Measurements from ENCODE around the gene CACNA2D1.

The CACNA2D1 gene

GRCh38 chr7:82444220-82444909, 788 bp upstream of the CACNA2D1 start:
- TF ChIP-seq EGR1 (IDR thresholded peaks at IDR 0.05) (no peak), RAD21 (IDR thresholded peaks at IDR 0.05; ENCODE audit: low read depth) (peak; percentile 46; the same call in 1 of the 2 replicates)

- TF ChIP-seq MAX (IDR thresholded peaks at IDR 0.05) (peak; percentile 77), YY1 (IDR thresholded peaks at IDR 0.05; ENCODE audit: low read depth) (peak; percentile 61; the same call in 1 of the 2 replicates), USF1 (IDR thresholded peaks at IDR 0.05) (no peak)
Measured at GRCh38 chr7:82443036-82443546, 486 bp downstream of the CACNA2D1 start.

- TF ChIP-seq REST (IDR thresholded peaks at IDR 0.05; ENCODE audit: low read depth) (no peak), YY1 (IDR thresholded peaks at IDR 0.05; ENCODE audit: low read depth) (no peak), ZBTB7A (IDR thresholded peaks at IDR 0.05; ENCODE audit: low read depth) (no peak), FOXM1 (IDR thresholded peaks at IDR 0.05; ENCODE audit: borderline replicate concordance, low read depth) (no peak)
Measured at GRCh38 chr7:82442492-82443035, 1.0 kb downstream of the CACNA2D1 start.

- TF ChIP-seq NFIC (IDR thresholded peaks at IDR 0.05) (no peak), RAD21 (IDR thresholded peaks at IDR 0.05; ENCODE audit: low read depth) (no peak), TCF12 (IDR thresholded peaks at IDR 0.05; ENCODE audit: low read depth) (no peak), TAF1 (IDR thresholded peaks at IDR 0.05; ENCODE audit: low read depth) (no peak)
Measured at GRCh38 chr7:82441669-82442478, 1.7 kb downstream of the CACNA2D1 start.

- TF ChIP-seq EGR1 (IDR thresholded peaks at IDR 0.05) (no peak), EP300 (IDR thresholded peaks at IDR 0.05; ENCODE audit: borderline replicate concordance) (no peak), REST (IDR thresholded peaks at IDR 0.05; ENCODE audit: low read depth) (no peak), NFIC (IDR thresholded peaks at IDR 0.05) (no peak), MAX (IDR thresholded peaks at IDR 0.05) (no peak), ZBTB7A (IDR thresholded peaks at IDR 0.05; ENCODE audit: low read depth) (no peak), CEBPB (IDR thresholded peaks at IDR 0.05) (no peak), TCF12 (IDR thresholded peaks at IDR 0.05; ENCODE audit: low read depth) (no peak), TEAD4 (IDR thresholded peaks at IDR 0.05) (no peak), TAF1 (IDR thresholded peaks at IDR 0.05; ENCODE audit: low read depth) (no peak), CREB1 (IDR thresholded peaks at IDR 0.05; ENCODE audit: low read depth) (no peak), USF1 (IDR thresholded peaks at IDR 0.05) (no peak), RAD21 (IDR thresholded peaks at IDR 0.05; ENCODE audit: low read depth) (no peak), FOXM1 (IDR thresholded peaks at IDR 0.05; ENCODE audit: borderline replicate concordance, low read depth) (no peak), YY1 (IDR thresholded peaks at IDR 0.05; ENCODE audit: low read depth) (no peak)
Measured at GRCh38 chr7:82438521-82438920, 5.1 kb downstream of the CACNA2D1 start.

GRCh38 chr7:82435769-82436168, 7.8 kb downstream of the CACNA2D1 start:
- TF ChIP-seq TCF12 (IDR thresholded peaks at IDR 0.05; ENCODE audit: low read depth) (no peak), TEAD4 (IDR thresholded peaks at IDR 0.05) (no peak), REST (IDR thresholded peaks at IDR 0.05; ENCODE audit: low read depth) (no peak), MAX (IDR thresholded peaks at IDR 0.05) (no peak), TAF1 (IDR thresholded peaks at IDR 0.05; ENCODE audit: low read depth) (no peak), FOXM1 (IDR thresholded peaks at IDR 0.05; ENCODE audit: borderline replicate concordance, low read depth) (no peak), RAD21 (IDR thresholded peaks at IDR 0.05; ENCODE audit: low read depth) (no peak), YY1 (IDR thresholded peaks at IDR 0.05; ENCODE audit: low read depth) (no peak), NFIC (IDR thresholded peaks at IDR 0.05) (no peak), CREB1 (IDR thresholded peaks at IDR 0.05; ENCODE audit: low read depth) (no peak), ZBTB7A (IDR thresholded peaks at IDR 0.05; ENCODE audit: low read depth) (no peak), CEBPB (IDR thresholded peaks at IDR 0.05) (no peak), EP300 (IDR thresholded peaks at IDR 0.05; ENCODE audit: borderline replicate concordance) (no peak), USF1 (IDR thresholded peaks at IDR 0.05) (no peak), EGR1 (IDR thresholded peaks at IDR 0.05) (no peak)

Measured in Ishikawa (cell line).